ENCODE data around the gene PKP1. TPM values are rescaled to one million over a fixed set of nuclear protein-coding genes. Genes with fewer than 3 reads are reported as not detected.

The PKP1 gene
- total RNA-seq, 1 donor from 2014 or later: not detected

DNA sequence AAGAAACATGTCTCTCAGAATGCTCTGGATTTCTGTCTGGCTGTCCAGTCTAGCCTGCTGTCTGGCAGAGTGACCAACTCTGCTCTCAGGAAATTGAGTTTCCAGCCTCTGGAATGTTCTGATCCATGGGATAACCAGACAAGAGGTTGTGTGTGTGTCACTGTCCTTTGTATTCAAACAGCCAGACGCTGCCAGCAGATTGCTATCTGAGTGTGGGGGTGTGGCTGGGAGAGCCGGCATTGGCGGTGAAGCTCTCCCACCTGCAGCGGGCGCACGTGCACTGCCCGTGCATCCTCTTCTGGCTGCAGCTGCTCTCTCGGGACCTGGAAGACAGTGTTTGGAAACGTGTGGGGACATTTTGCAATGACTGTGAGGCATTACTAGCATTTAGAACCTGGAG, 26.1 kb downstream of the PKP1 start:
- Mint-ChIP-seq H3K27ac (peak overlapping the region; percentile 9), H3K9me3 (ENCODE audit: low read depth) (no peaks in the 10 kb centered on the region), H3K27me3 (peaks cover 24% of the 10 kb centered on the region), H3K4me1 (ENCODE audit: low read depth) (peaks cover 5% of the 10 kb centered on the region), H3K4me3 (ENCODE audit: low read depth) (no peak overlapping the region), H3K36me3 (ENCODE audit: insufficient read depth) (no peaks in the 10 kb centered on the region)
- no peak for DNase-seq (ENCODE audit: low spot score, unreplicated experiment)
- TF ChIP-seq, protein P1, sequence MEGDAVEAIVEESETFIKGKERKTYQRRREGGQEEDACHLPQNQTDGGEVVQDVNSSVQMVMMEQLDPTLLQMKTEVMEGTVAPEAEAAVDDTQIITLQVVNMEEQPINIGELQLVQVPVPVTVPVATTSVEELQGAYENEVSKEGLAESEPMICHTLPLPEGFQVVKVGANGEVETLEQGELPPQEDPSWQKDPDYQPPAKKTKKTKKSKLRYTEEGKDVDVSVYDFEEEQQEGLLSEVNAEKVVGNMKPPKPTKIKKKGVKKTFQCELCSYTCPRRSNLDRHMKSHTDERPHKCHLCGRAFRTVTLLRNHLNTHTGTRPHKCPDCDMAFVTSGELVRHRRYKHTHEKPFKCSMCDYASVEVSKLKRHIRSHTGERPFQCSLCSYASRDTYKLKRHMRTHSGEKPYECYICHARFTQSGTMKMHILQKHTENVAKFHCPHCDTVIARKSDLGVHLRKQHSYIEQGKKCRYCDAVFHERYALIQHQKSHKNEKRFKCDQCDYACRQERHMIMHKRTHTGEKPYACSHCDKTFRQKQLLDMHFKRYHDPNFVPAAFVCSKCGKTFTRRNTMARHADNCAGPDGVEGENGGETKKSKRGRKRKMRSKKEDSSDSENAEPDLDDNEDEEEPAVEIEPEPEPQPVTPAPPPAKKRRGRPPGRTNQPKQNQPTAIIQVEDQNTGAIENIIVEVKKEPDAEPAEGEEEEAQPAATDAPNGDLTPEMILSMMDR (IDR thresholded peaks at IDR 0.05; ENCODE audit: unreplicated experiment): peak; percentile 40

DNA sequence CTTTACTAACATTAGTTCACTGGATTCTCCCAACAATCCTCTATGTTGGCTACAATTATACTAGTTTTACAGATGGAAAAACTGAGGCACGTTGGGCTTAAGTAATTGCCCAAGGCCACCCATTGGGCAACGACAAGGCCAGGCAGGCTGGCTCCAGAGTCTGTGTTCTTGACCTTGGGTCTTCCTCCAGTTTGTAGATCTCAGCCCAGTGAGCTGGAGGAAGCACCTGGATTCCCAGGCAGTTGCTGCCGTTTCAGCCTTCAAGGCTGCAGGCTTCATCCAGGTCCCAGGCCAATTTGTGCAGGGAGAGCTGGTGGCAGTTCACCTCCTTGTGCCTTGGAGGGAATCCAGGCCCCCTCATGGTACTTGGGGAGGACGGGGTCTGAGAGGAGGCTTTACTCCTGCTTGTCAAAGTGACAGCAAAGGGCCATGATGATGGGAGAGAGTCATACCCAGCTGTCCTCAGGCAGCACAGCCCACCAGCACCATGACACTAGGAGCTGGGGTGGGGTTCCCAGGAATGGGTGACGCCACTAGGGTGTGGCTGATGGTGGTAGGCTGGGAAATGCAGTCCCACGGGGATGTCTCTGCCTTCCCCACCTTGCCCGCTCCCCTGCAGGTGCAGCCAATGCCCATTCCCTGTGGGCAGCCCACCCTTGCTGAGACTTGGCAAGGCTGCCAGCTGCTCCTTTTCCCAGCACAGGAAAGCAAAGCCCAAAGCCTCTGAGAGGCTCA, 27.1 kb downstream of the PKP1 start:
- DNase-seq (ENCODE audit: low spot score, unreplicated experiment): no peak
- Mint-ChIP-seq H3K9me3 (ENCODE audit: low read depth) (no peaks in the 10 kb centered on the region), H3K27ac (no peak overlapping the region), H3K4me1 (ENCODE audit: low read depth) (peaks cover 5% of the 10 kb centered on the region), H3K36me3 (ENCODE audit: insufficient read depth) (no peaks in the 10 kb centered on the region), H3K4me3 (ENCODE audit: low read depth) (no peak overlapping the region), H3K27me3 (peaks cover 26% of the 10 kb centered on the region)
- TF ChIP-seq, protein P1 (IDR thresholded peaks at IDR 0.05; ENCODE audit: unreplicated experiment): no peak

DNA sequence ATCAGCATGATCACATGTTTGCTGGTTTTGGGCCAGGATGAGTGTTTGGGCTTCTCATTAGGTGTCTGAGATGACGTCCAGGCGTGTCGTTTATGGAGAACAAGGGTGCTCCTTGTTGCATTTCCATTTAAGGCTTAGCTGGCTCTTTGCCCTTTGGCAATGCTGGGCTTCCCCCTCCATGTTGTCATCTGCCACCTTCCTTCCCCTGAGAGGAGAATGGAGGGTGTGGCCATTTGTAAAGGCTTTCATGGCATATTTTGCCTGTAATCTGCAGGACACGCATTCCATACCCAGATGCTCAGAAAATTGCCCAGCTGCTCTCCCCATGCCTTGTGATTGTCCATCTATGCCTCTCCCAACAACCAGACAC, 27.7 kb downstream of the PKP1 start:
- no peak for DNase-seq (ENCODE audit: low spot score, unreplicated experiment)
- Mint-ChIP-seq H3K27me3 (peaks cover 29% of the 10 kb centered on the region), H3K36me3 (ENCODE audit: insufficient read depth) (no peaks in the 10 kb centered on the region), H3K27ac (no peak overlapping the region), H3K4me1 (ENCODE audit: low read depth) (peaks cover 5% of the 10 kb centered on the region), H3K4me3 (ENCODE audit: low read depth) (no peak overlapping the region), H3K9me3 (ENCODE audit: low read depth) (no peaks in the 10 kb centered on the region)
- TF ChIP-seq, protein P1 (IDR thresholded peaks at IDR 0.05; ENCODE audit: unreplicated experiment): no peak

DNA sequence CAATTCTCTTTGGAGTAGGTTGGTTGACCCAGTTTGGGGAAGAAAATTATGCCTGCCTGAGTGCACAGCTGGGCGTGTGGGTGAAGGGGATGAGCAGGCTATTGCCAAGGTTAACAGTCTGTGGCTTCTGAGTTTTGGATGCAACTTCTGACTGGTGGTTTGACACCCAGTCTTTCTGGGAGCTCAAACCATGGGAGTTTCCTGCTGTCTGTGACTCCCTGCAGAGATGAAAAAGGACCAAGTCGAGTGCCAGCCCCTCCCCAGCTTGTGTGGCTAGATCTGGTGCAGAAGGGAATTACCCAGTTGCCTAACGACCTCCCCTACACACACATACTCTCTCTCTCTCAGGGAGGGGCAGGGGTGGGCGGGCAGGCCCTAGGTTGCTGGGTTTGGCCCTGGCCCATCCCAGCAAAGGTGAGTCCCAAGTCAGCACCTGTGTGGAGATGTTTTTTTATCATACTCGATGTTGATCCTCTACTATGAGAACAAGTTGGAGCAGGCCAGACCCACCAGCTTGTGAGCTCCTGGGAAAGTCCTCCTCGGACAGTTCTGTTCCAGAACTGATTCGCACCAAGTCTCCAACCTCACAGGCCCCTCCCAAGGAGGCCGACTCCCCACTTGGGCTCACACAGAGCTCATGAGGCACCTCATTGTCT, 28.2 kb downstream of the PKP1 start:
- H3K27ac Mint-ChIP-seq: no peak overlapping the region
- no peak for DNase-seq (ENCODE audit: low spot score, unreplicated experiment)
- H3K36me3 Mint-ChIP-seq (ENCODE audit: insufficient read depth): no peaks in the 10 kb centered on the region
- no peaks in the 10 kb centered on the region for H3K9me3 Mint-ChIP-seq (ENCODE audit: low read depth)
- H3K4me3 Mint-ChIP-seq (ENCODE audit: low read depth): no peak overlapping the region
- TF ChIP-seq, protein P1 (IDR thresholded peaks at IDR 0.05; ENCODE audit: unreplicated experiment): no peak
- H3K27me3 Mint-ChIP-seq: peaks cover 29% of the 10 kb centered on the region
- peaks cover 5% of the 10 kb centered on the region for H3K4me1 Mint-ChIP-seq (ENCODE audit: low read depth)

DNA sequence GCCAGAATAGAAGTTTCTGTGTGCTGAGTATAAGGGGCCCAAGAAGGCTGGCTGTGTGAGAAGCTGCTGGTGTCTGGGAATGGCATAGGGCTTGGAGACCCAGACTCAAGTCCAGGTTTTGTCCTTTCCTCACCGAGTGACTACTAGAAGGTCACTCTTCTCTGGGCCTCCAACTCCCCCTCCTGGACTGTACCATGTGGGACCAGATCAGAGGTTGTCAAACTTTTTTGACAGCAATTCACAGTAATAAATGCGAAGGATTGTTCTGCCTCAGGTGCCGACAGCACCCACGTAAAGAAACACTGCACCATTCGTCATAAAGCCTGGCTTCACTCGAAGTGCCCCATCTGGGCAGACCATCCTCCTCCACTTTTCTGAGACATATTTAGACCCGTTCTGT, 29.0 kb downstream of the PKP1 start:
- Mint-ChIP-seq H3K4me3 (ENCODE audit: low read depth) (no peak overlapping the region), H3K27ac (no peak overlapping the region), H3K27me3 (peaks cover 32% of the 10 kb centered on the region), H3K4me1 (ENCODE audit: low read depth) (peaks cover 5% of the 10 kb centered on the region), H3K9me3 (ENCODE audit: low read depth) (no peaks in the 10 kb centered on the region), H3K36me3 (ENCODE audit: insufficient read depth) (no peaks in the 10 kb centered on the region)
- DNase-seq (ENCODE audit: low spot score, unreplicated experiment): no peak
- TF ChIP-seq, protein P1 (IDR thresholded peaks at IDR 0.05; ENCODE audit: unreplicated experiment): no peak

All from progenitor cell of endocrine pancreas (in vitro differentiated cells).